ENCODE results near the gene CHMP6.

GRCh38 chr17:80953471-80954315, 37.9 kb upstream of the CHMP6 start:
- TF ChIP-seq POLR2A (IDR thresholded peaks at IDR 0.05) (no peak), CTCF (IDR thresholded peaks at IDR 0.05 in 8 of 11, conservative IDR thresholded peaks at IDR 0.05 in 3 of 11) (no peak), POLR2AphosphoS5 (IDR thresholded peaks at IDR 0.05) (peak in 1 of 3 donors; percentile 15)
